K562 (cell line): ENCODE results near the gene CLEC4A. TPM values are rescaled to one million over a fixed set of nuclear protein-coding genes. Genes with fewer than 3 reads are reported as not detected.
A peak's percentile ranks its signal among the peaks of the same experiment; 100 is the strongest.

Source experiments
- ATAC-seq: fragments of 200-7000 bp; cut with Tn5 transposase; 3 replicates; pipeline ENCODE4 v1.9.1; 2020; ENCODE audit warnings: moderate library complexity
- BruUV-seq: library from RNA; stranded (reverse); fragments of 400-500 nt; replicated peaks from 2 replicates; lab custom pipeline; 2021; lab: Mats Ljungman, UMichigan
- CTCF ChIA-PET: fragments of 300-600 bp; formaldehyde crosslinking; extraction: SDS; loops from one replicate; lab custom pipeline; 2021; ENCODE audit warnings: low intra/inter-chr PET ratio; lab: Yijun Ruan, JAX
- POLR2A ChIA-PET: fragments of 300-600, 350-650 bp; sonication (Branson Sonifier 250); formaldehyde crosslinking; extraction: SDS; loops from one replicate; lab custom pipeline; 2021; ENCODE audit warnings: antibody characterized with exemption, inconsistent platforms; lab: Yijun Ruan, JAX
- DNase-seq, 4 experiments: peaks; one replicate each; pipeline versions ENCODE4 v3.0.0 to v3.0.0-alpha.2; 2011 to 2018; ENCODE audit warnings: low spot score in 3 of 4, mixed read lengths in 3 of 4; ENCODE audit errors: extremely low read depth in 1 of 4
- FAIRE-seq: peaks from 2 replicates; lab custom pipeline; 2011; peaks lifted over from hg19 to GRCh38; lab: Jason Lieb, UNC
- H2AFZ ChIP-seq: 2 replicates; pipeline ENCODE4 v1.6.0; 2011; ENCODE audit warnings: low read depth, low read length, control low read depth, inconsistent platforms
- H3K27ac ChIP-seq: fragments of 200-600 bp; 3 replicates; pipeline ENCODE4 v1.8.0; 2011; ENCODE audit warnings: low read depth, mild to moderate bottlenecking, control low read depth, inconsistent platforms, low read length, moderate library complexity, mixed read lengths; ENCODE audit errors: extremely low read depth
- H3K27me3 ChIP-seq, 2 experiments: fragments of 300-600 bp in 1 of 2; 2 replicates in 1 of 2; 3 replicates in 1 of 2; pipeline versions ENCODE4 v1.6.0 to v1.8.0; 2011; ENCODE audit warnings: inconsistent platforms in 2 of 2, low read length in 2 of 2, mild to moderate bottlenecking in 1 of 2, mixed read lengths in 1 of 2, moderate library complexity in 1 of 2; ENCODE audit not compliant: control insufficient read depth in 2 of 2, insufficient read depth in 2 of 2
- H3K36me3 ChIP-seq: fragments of 300-600 bp; 3 replicates; pipeline ENCODE4 v1.8.0; 2011; ENCODE audit warnings: mild to moderate bottlenecking, low read length, inconsistent platforms; ENCODE audit not compliant: control insufficient read depth, insufficient read depth
- H3K4me1 ChIP-seq, 2 experiments: fragments of 200-600 bp in 1 of 2; replicated peaks in 1 of 2; 2 replicates in 1 of 2; 3 replicates in 1 of 2; pipeline versions ENCODE4 v1.5.1 to v1.8.0; 2011; ENCODE audit warnings: inconsistent platforms in 2 of 2, low read length in 2 of 2, mild to moderate bottlenecking in 1 of 2, mixed read lengths in 1 of 2, moderate library complexity in 1 of 2; ENCODE audit not compliant: control insufficient read depth in 2 of 2, insufficient read depth in 2 of 2
- H3K4me2 ChIP-seq: 2 replicates; pipeline ENCODE4 v1.6.1; 2011; ENCODE audit warnings: low read length, control low read depth, inconsistent platforms, mixed read lengths; ENCODE audit not compliant: insufficient read depth
- H3K4me3 ChIP-seq: fragments of 200-600 bp; sonication (generic), shearing (Covaris generic); 2 replicates; pipeline ENCODE4 v1.5.1; 2016; ENCODE audit warnings: control low read depth, inconsistent platforms
- H3K79me2 ChIP-seq: fragments of 200-600 bp; 3 replicates; pipeline ENCODE4 v1.8.0; 2011; ENCODE audit warnings: low read length, inconsistent platforms; ENCODE audit not compliant: control insufficient read depth, insufficient read depth
- H3K9ac ChIP-seq, 2 experiments: 2 replicates each; pipeline versions ENCODE4 v1.6.0 to v1.6.1; 2011; ENCODE audit warnings: low read depth in 2 of 2, low read length in 2 of 2, control low read depth in 1 of 2, inconsistent platforms in 1 of 2, mild to moderate bottlenecking in 1 of 2, mixed read lengths in 1 of 2; ENCODE audit not compliant: insufficient read depth in 1 of 2
- H3K9me1 ChIP-seq: one replicate; pipeline ENCODE4 v1.6.0; 2011; ENCODE audit warnings: inconsistent platforms, mild to moderate bottlenecking, low read length, moderate library complexity; ENCODE audit not compliant: control insufficient read depth, insufficient read depth
- H3K9me3 ChIP-seq: replicated peaks from 2 replicates; pipeline ENCODE4 v1.5.1; 2011; ENCODE audit warnings: low read depth, low read length, inconsistent platforms; ENCODE audit not compliant: control insufficient read depth, insufficient read depth
- H4K20me1 ChIP-seq: replicated peaks from 2 replicates; pipeline ENCODE4 v1.6.1; 2011; ENCODE audit warnings: low read length, inconsistent platforms, mixed read lengths; ENCODE audit not compliant: control insufficient read depth, insufficient read depth
- ATF3 ChIP-seq, 2 experiments: fragments of 450-650 bp in 1 of 2; sonication (generic) in 1 of 2; formaldehyde crosslinking in 1 of 2; IDR thresholded peaks in 1 of 2; conservative IDR thresholded peaks in 1 of 2; 2 replicates each; pipeline versions ENCODE4 v1.6.1 to v1.8.1; 2016 to 2023; ENCODE audit warnings: mild to moderate bottlenecking in 2 of 2, moderate library complexity in 2 of 2, inconsistent platforms in 1 of 2, missing genetic modification reagents in 1 of 2
- CEBPG ChIP-seq, 3 experiments: fragments of 200-800 bp in 1 of 3; sonication (Bioruptor generic) in 1 of 3; sonication (generic) in 1 of 3; formaldehyde crosslinking in 1 of 3; IDR thresholded peaks in 2 of 3; conservative IDR thresholded peaks in 1 of 3; 2 replicates each; pipeline versions ENCODE4 v1.6.1 to v1.8.0; 2016 to 2022; ENCODE audit warnings: missing compliant biosample characterization in 2 of 3, missing genetic modification characterization in 2 of 3, mild to moderate bottlenecking in 1 of 3, missing genetic modification reagents in 1 of 3
- KLF10 ChIP-seq: fragments of 250-450 bp; sonication (Bioruptor Pico); IDR thresholded peaks from 2 replicates; pipeline ENCODE4 v1.6.1; 2021; ENCODE audit warnings: matching md5 sums
- KLF13 ChIP-seq: fragments of 450-650 bp; IDR thresholded peaks from 2 replicates; pipeline ENCODE4 v1.6.1; 2016; ENCODE audit warnings: missing genetic modification characterization, low read depth, mild to moderate bottlenecking, missing compliant biosample characterization, moderate library complexity, borderline replicate concordance
- MED1 ChIP-seq: sonication (generic); formaldehyde crosslinking; IDR thresholded peaks from 2 replicates; pipeline ENCODE4 v1.8.1; 2023; ENCODE audit warnings: missing genetic modification reagents, borderline replicate concordance
- MYNN ChIP-seq, 2 experiments: sonication (generic); formaldehyde crosslinking in 1 of 2; IDR thresholded peaks; 2 replicates each; pipeline versions ENCODE4 v1.5.0 to v1.6.1; 2016 to 2020; ENCODE audit warnings: antibody characterized with exemption in 1 of 2, missing genetic modification reagents in 1 of 2
- NFATC3 ChIP-seq: fragments of 450-650 bp; IDR thresholded peaks from 2 replicates; pipeline ENCODE4 v1.6.1; 2017; ENCODE audit warnings: mild to moderate bottlenecking
- POLR2H ChIP-seq: IDR thresholded peaks from 2 replicates; pipeline ENCODE4 v1.6.1; 2016; ENCODE audit warnings: missing genetic modification characterization, low read depth, mild to moderate bottlenecking, control low read depth, missing compliant biosample characterization, moderate library complexity
- RAD51 ChIP-seq: fragments of 450-650 bp; IDR thresholded peaks from 2 replicates; pipeline ENCODE4 v1.7.1; 2016; ENCODE audit warnings: low read depth, mild to moderate bottlenecking, borderline replicate concordance
- SMAD1 ChIP-seq: fragments of 150-350 bp; IDR thresholded peaks from 2 replicates; pipeline ENCODE4 v1.6.1; 2014; ENCODE audit warnings: low read length, low read depth; ENCODE audit not compliant: partially characterized antibody
- ZNF212 ChIP-seq: fragments of 450-650 bp; formaldehyde crosslinking; IDR thresholded peaks from 2 replicates; pipeline ENCODE4 v1.4.0; 2020; ENCODE audit warnings: mild to moderate bottlenecking
- ZNF253 ChIP-seq: fragments of 250-450 bp; sonication (Bioruptor Pico); conservative IDR thresholded peaks from 2 replicates; pipeline ENCODE4 v1.6.1; 2021; ENCODE audit warnings: mild to moderate bottlenecking
- WGBS: fragments of 100-300 bp; shearing (Covaris generic); methylation state at CpG from one replicate; pipeline ENCODE4 v1.1.6; 2016; ENCODE audit warnings: low coverage, mixed read lengths; ENCODE audit not compliant: insufficient coverage; ENCODE audit errors: missing lambda C conversion rate; 5-methylcytosine and 5-hydroxymethylcytosine counted together
- in situ Hi-C: fragments of 300-500 bp; cut with MboI; formaldehyde crosslinking; loops from 4 replicates; pipeline ENCODE4 v1.15.0; 2018; ENCODE audit warnings: inconsistent platforms, mixed read lengths
- intact Hi-C: fragments of 100-400 bp; cut with micrococcal nuclease; formaldehyde crosslinking; loops from 2 replicates; pipeline ENCODE4 v1.14.2; 2022
- polyA plus RNA-seq, 8 experiments: library from polyadenylated mRNA; depleted of rRNA in 4 of 8; stranded (reverse) in 5 of 8; unstranded in 3 of 8; fragments of >200 nt; fragmentation: Nextera tagmentation in 2 of 8; fragmentation: Illumina TruSeq in 1 of 8; extraction: Ambion mirVana in 2 of 8; extraction: Trizol in 1 of 8; gene quantifications; 2 replicates each; pipeline versions ENCODE4 v1.2.1 to v1.2.3, GENCODE V29; 2011 to 2014; ENCODE audit warnings: inconsistent platforms in 1 of 8, missing spikeins in 1 of 8
- total RNA-seq, 7 experiments: library from RNA; depleted of rRNA in 6 of 7; stranded (reverse); fragments of >200 nt in 6 of 7; fragmentation: Illumina TruSeq in 2 of 7; extraction: Trizol in 2 of 7; gene quantifications; 2 replicates each; pipeline versions ENCODE4 v1.2.1 to v1.2.3, GENCODE V29; 2011 to 2021; ENCODE audit warnings: low replicate concordance in 1 of 7
- TF ChIP-seq, protein P1 (sequence below): fragments of 450-650 bp; IDR thresholded peaks from 2 replicates; pipeline ENCODE4 v1.6.1; 2016; ENCODE audit warnings: mild to moderate bottlenecking
- TF ChIP-seq, protein P2 (sequence below): fragments of 250-450 bp; sonication (Bioruptor Pico); IDR thresholded peaks from 2 replicates; pipeline ENCODE4 v1.8.0; 2022; ENCODE audit warnings: inconsistent platforms

CLEC4A gene
- total and polyA plus RNA-seq, 9 of the 15 experiments (the other 6 are each of a cell fraction or from before 2014, with no cell fraction given), result 0.06 to 0.27 (median 0.18) TPM; not detected in 5

DNA sequence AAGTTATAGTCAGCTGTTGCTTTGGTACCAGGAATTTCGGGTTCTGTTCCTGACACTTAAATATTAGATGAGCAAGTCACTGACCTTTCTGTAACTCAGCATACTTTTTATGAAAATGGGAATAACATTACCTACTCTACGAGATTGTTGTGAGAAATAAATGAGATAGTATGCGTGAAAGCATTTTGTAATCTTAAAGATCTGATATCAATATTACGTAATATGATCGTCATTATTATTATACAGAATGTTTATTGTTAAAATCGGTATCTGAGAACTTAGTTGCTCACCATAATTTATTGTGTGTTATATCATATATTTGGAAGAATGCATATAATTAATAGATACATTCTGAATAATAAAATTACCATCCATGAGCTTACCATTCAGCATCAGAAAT, 47.5 kb upstream of the CLEC4A start (continued):
- TF ChIP-seq, protein P1, sequence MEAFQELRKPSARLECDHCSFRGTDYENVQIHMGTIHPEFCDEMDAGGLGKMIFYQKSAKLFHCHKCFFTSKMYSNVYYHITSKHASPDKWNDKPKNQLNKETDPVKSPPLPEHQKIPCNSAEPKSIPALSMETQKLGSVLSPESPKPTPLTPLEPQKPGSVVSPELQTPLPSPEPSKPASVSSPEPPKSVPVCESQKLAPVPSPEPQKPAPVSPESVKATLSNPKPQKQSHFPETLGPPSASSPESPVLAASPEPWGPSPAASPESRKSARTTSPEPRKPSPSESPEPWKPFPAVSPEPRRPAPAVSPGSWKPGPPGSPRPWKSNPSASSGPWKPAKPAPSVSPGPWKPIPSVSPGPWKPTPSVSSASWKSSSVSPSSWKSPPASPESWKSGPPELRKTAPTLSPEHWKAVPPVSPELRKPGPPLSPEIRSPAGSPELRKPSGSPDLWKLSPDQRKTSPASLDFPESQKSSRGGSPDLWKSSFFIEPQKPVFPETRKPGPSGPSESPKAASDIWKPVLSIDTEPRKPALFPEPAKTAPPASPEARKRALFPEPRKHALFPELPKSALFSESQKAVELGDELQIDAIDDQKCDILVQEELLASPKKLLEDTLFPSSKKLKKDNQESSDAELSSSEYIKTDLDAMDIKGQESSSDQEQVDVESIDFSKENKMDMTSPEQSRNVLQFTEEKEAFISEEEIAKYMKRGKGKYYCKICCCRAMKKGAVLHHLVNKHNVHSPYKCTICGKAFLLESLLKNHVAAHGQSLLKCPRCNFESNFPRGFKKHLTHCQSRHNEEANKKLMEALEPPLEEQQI, result no peak
- TF ChIP-seq ZNF253 (CRISPR knock-in tag), result no peak
- no peak for TF ChIP-seq CEBPG (CRISPR knock-in tag; IDR thresholded peaks at IDR 0.05)
- peak in 1 of 2 experiments; percentile 83; a peak in 2 of 4 replicates for TF ChIP-seq CEBPG (tag; conservative IDR thresholded peaks at IDR 0.05 in 1 of 2, IDR thresholded peaks at IDR 0.05 in 1 of 2)
- TF ChIP-seq, all 486 proteins: peak for 2

- Histone ChIP-seq H3K79me2 (peaks cover 6% of the 10 kb centered on the region; the same call in 2 of the 3 replicates), H3K4me2 (no peak overlapping the region), H3K36me3 (no peaks in the 10 kb centered on the region), H3K4me1 (peaks cover 7 to 17% of the 10 kb centered on the region in 2 experiments; a peak in 3 of 5 replicates), H3K4me3 (no peak overlapping the region), H3K27ac (no peak overlapping the region), H2AFZ (no peak overlapping the region), H4K20me1 (no peaks in the 10 kb centered on the region), H3K9ac (no peak overlapping the region), H3K27me3 (no peaks in the 10 kb centered on the region), H3K9me3 (no peaks in the 10 kb centered on the region), H3K9me1 (no peaks in the 10 kb centered on the region)
- CTCF ChIA-PET, result no interaction called here
- no peak for FAIRE-seq
- DNase-seq, result no peak
- no peak for ATAC-seq
- no TSS peak for BruUV-seq
- POLR2A ChIA-PET, result no interaction called here
- in situ Hi-C loops (no loop called here), intact Hi-C loops (no loop called here)
- WGBS, result 58% methylated on average over 4 of the region's 4 CpGs
- TF ChIP-seq MED1 (CRISPR knock-in tag), result no peak
- no peak for TF ChIP-seq NFATC3
- TF ChIP-seq POLR2H (tag), result no peak
- no peak for TF ChIP-seq MYNN (IDR thresholded peaks at IDR 0.05)
- no peak for TF ChIP-seq MYNN (CRISPR knock-in tag; IDR thresholded peaks at IDR 0.05)
- TF ChIP-seq KLF10 (CRISPR knock-in tag), result no peak
- TF ChIP-seq KLF13 (tag), result no peak
- TF ChIP-seq ATF3 (IDR thresholded peaks at IDR 0.05), result no peak
- TF ChIP-seq ATF3 (CRISPR knock-in tag; conservative IDR thresholded peaks at IDR 0.05), result no peak
- no peak for TF ChIP-seq RAD51
- TF ChIP-seq, protein P2, sequence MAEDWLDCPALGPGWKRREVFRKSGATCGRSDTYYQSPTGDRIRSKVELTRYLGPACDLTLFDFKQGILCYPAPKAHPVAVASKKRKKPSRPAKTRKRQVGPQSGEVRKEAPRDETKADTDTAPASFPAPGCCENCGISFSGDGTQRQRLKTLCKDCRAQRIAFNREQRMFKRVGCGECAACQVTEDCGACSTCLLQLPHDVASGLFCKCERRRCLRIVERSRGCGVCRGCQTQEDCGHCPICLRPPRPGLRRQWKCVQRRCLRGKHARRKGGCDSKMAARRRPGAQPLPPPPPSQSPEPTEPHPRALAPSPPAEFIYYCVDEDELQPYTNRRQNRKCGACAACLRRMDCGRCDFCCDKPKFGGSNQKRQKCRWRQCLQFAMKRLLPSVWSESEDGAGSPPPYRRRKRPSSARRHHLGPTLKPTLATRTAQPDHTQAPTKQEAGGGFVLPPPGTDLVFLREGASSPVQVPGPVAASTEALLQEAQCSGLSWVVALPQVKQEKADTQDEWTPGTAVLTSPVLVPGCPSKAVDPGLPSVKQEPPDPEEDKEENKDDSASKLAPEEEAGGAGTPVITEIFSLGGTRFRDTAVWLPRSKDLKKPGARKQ (CRISPR knock-in tag), result no peak
- TF ChIP-seq SMAD1, result no peak
- no peak for TF ChIP-seq ZNF212 (CRISPR knock-in tag)
These were observed 47.1 kb upstream of the CLEC4A start for GRCh38 chr12:8076366-8076765.
